Tibial nerve (tissue), 3 donors: ENCODE results near the gene SDK1.

Source experiments
- CTCF ChIP-seq, 5 experiments: fragments of 200-600 bp in 3 of 5; fragments of 450-650 bp in 2 of 5; sonication (generic) in 3 of 5; IDR thresholded peaks; one replicate each; pipeline ENCODE4 v1.5.1; 2016 to 2019; ENCODE audit warnings: antibody characterized with exemption in 5 of 5, mild to moderate bottlenecking in 3 of 5, moderate library complexity in 2 of 5
- POLR2A ChIP-seq, 2 donors: fragments of 450-650 bp; IDR thresholded peaks; one replicate each; pipeline ENCODE4 v1.6.1; 2017; ENCODE audit warnings: antibody characterized with exemption in 2 of 2, mild to moderate bottlenecking in 2 of 2, moderate library complexity in 2 of 2

- TF ChIP-seq CTCF (IDR thresholded peaks at IDR 0.05) = no peak
- TF ChIP-seq POLR2A (IDR thresholded peaks at IDR 0.05) = no peak
These were observed 162.6 kb downstream of the SDK1 start for GRCh38 chr7:3463696-3464095.
